HG02885 (cell line): ENCODE data around the gene PTPN14.
A peak's percentile ranks its signal among the peaks of the same experiment; 100 is the strongest.

Experiments used
- ATAC-seq: cut with Tn5 transposase; IDR thresholded peaks from one replicate; pipeline ENCODE4 v1.9.1; 2021; ENCODE audit warnings: mild to moderate bottlenecking; ENCODE audit not compliant: unreplicated experiment, poor library complexity

Gene PTPN14

GRCh38 chr1:214440219-214440965, 111.0 kb downstream of the PTPN14 start:
- no peak for ATAC-seq

- peak; percentile 88 for ATAC-seq
Measured at GRCh38 chr1:214439352-214440119, 111.9 kb downstream of the PTPN14 start.

GRCh38 chr1:214438530-214438929, 112.9 kb downstream of the PTPN14 start:
- peak; percentile 25 for ATAC-seq

GRCh38 chr1:214438075-214438474, 113.3 kb downstream of the PTPN14 start:
- ATAC-seq, result no peak

- ATAC-seq, result no peak
Measured at GRCh38 chr1:214435867-214436266, 115.5 kb downstream of the PTPN14 start.

- ATAC-seq, result no peak
Measured at GRCh38 chr1:214432245-214432644, 119.2 kb downstream of the PTPN14 start.

- no peak for ATAC-seq
Measured at GRCh38 chr1:214429951-214430770, 121.2 kb downstream of the PTPN14 start.

GRCh38 chr1:214427871-214428277, 123.5 kb downstream of the PTPN14 start:
- peak; percentile 92 for ATAC-seq

- ATAC-seq, result no peak
Measured at GRCh38 chr1:214426426-214426812, 125.0 kb downstream of the PTPN14 start.

- no peak for ATAC-seq
Measured at GRCh38 chr1:214425716-214426425, 125.5 kb downstream of the PTPN14 start.

GRCh38 chr1:214425101-214425500, 126.3 kb downstream of the PTPN14 start:
- ATAC-seq, result no peak

- ATAC-seq, result no peak
Measured at GRCh38 chr1:214423045-214423444, 128.4 kb downstream of the PTPN14 start.

GRCh38 chr1:214422137-214422671, 129.2 kb downstream of the PTPN14 start:
- no peak for ATAC-seq

- ATAC-seq, result no peak
Measured at GRCh38 chr1:214420833-214421232, 130.6 kb downstream of the PTPN14 start.

- no peak for ATAC-seq
Measured at GRCh38 chr1:214420341-214420740, 131.1 kb downstream of the PTPN14 start.

GRCh38 chr1:214419650-214420049, 131.8 kb downstream of the PTPN14 start:
- no peak for ATAC-seq

- no peak for ATAC-seq
Measured at GRCh38 chr1:214418391-214418790, 133.0 kb downstream of the PTPN14 start.

- ATAC-seq, result no peak
Measured at GRCh38 chr1:214417545-214418210, 133.7 kb downstream of the PTPN14 start.

GRCh38 chr1:214416858-214417257, 134.5 kb downstream of the PTPN14 start:
- no peak for ATAC-seq
